ENCODE results near the gene KLHL35. TPM values are rescaled to one million over a fixed set of nuclear protein-coding genes. Genes with fewer than 3 reads are reported as not detected.

KLHL35 gene
- total and polyA plus RNA-seq, 12 donors: 0.25 to 3.5 (median 0.93) TPM

DNA sequence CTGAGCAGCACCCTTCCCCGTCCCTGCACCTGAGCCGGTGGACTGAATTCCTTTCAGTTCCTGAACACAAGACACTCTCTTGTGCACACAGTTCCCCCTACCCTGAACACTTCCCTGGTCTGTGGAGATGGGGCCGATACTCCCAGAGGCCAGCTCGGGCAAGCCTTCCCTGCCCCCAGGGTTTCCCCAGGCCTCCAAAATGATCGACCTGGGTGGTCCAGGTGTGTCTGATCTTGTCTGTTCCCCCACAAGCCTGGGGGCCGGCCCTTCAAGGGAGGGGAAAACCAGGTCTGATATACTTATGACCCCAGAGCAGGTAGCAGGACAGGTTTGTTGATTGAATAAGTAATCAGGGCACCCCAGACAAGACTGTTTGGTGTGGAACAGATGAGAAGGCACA, 40.7 kb upstream of the KLHL35 start:
- Histone ChIP-seq H3K4me3 (no peak overlapping the region), H3K36me3 (replicated peaks in 1 of 2) (no peaks in the 10 kb centered on the region), H3K4me1 (replicated peaks in 1 of 2) (peaks cover 7 to 40% of the 10 kb centered on the region in 2 donors), H3K9me3 (replicated peaks in 1 of 3) (no peaks in the 10 kb centered on the region), H3K27ac (peak overlapping the region in 2 of 5 donors; percentile 15 to 40), H3K27me3 (no peaks in the 10 kb centered on the region)
- WGBS, 4 donors: 84 to 94% (median 85%) methylated on average over 5 to 6 of the region's 6 CpGs
- intact Hi-C loops (cut with DNase I): no loop called here
- no peak for TF ChIP-seq POLR2A (IDR thresholded peaks at IDR 0.05)
- TF ChIP-seq, protein P1, sequence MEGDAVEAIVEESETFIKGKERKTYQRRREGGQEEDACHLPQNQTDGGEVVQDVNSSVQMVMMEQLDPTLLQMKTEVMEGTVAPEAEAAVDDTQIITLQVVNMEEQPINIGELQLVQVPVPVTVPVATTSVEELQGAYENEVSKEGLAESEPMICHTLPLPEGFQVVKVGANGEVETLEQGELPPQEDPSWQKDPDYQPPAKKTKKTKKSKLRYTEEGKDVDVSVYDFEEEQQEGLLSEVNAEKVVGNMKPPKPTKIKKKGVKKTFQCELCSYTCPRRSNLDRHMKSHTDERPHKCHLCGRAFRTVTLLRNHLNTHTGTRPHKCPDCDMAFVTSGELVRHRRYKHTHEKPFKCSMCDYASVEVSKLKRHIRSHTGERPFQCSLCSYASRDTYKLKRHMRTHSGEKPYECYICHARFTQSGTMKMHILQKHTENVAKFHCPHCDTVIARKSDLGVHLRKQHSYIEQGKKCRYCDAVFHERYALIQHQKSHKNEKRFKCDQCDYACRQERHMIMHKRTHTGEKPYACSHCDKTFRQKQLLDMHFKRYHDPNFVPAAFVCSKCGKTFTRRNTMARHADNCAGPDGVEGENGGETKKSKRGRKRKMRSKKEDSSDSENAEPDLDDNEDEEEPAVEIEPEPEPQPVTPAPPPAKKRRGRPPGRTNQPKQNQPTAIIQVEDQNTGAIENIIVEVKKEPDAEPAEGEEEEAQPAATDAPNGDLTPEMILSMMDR (IDR thresholded peaks at IDR 0.05): no peak
- DNase-seq: no peak

DNA sequence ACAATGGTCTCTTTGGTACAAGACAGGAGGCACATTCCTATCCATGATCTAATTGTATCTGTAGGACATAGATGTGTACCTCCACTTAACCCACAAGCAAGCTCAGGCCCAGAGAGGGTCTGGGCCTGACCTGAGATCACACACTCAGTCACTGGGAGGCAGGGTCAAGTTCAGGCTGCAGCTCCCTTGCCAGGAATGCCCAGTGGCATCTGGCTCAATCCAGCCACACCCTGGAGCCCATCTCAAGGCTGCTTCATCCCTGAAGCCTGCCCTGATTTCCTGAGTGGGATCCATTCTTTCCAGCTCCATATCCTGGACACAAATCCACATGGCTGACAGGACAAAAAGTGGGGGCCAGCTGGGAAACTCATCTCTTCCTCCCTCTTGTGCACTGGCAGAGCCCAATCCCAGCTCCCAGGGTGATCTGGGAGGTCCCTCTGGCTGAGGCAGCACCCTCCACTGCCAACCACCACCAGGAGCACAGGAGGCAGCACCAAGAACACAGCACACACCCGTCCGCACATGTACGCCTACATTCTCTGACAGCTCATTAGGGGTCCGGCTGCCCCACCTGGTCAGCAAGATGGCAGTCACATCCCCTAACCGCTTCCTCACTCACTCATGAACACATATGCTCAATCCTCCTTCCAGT, 39.2 kb upstream of the KLHL35 start:
- WGBS, 4 donors: 90 to 98% (median 93%) methylated on average over 5 of the region's 5 CpGs

DNA sequence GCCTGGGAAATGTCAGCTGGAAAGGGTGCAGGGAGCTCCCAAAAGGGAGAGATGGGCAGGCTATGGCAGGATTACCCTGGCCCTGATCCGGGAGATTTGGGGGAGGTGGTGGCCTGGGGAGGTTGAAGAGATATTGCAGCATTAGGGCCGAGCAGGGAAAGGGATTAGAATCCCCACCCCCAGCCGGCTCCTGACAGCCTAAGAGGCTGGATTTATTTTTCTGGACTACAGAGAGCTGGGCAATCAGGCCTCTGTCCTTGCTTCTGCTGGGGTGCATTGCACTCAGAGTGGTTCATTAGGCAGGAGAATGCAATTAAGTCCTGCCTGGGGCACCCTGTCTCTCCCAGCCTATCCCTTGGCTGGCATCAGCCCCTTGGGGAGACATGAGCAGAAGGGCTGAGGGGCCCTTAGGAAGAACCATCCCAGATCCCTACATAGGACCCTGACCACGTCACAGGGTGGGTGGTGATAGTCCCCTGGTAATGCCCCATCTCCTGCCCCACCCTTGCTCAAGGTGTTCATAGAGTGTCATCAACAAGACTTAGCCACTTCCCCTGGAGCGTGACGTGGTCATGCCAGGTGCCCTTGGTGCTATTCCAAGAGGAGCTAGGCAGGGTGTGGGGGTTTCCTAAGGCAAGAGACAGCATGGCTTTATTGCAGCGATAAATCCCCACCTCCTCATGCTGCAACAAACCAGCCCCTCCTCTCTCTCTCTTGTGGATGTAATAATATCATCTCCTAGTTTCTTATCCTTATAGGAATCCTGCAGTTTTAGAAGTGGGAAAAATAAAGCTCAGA, 38.4 kb upstream of the KLHL35 start:
- intact Hi-C loops (cut with DNase I): no loop called here
- H3K36me3 ChIP-seq (replicated peaks in 1 of 2): no peaks in the 10 kb centered on the region
- peak in 1 of 7 donors; percentile 83 for DNase-seq
- no peaks in the 10 kb centered on the region for H3K27me3 ChIP-seq
- no peak overlapping the region for H3K4me3 ChIP-seq
- H3K27ac ChIP-seq: peak overlapping the region in 1 of 5 donors; percentile 38
- no peaks in the 10 kb centered on the region for H3K9me3 ChIP-seq (replicated peaks in 1 of 3)
- peaks cover 7 to 54% of the 10 kb centered on the region in 2 donors for H3K4me1 ChIP-seq (replicated peaks in 1 of 2)
- TF ChIP-seq, protein P1 (IDR thresholded peaks at IDR 0.05): no peak
- 80 to 91% (median 87%) methylated on average over 4 to 7 of the region's 7 CpGs for WGBS, 4 donors

More for the DNA sequence above, 39.2 kb upstream of the KLHL35 start:
- Histone ChIP-seq H3K4me3 (no peak overlapping the region), H3K27ac (no peak overlapping the region), H3K27me3 (no peaks in the 10 kb centered on the region), H3K36me3 (replicated peaks in 1 of 2) (no peaks in the 10 kb centered on the region), H3K9me3 (replicated peaks in 1 of 3) (no peaks in the 10 kb centered on the region), H3K4me1 (replicated peaks in 1 of 2) (peaks cover 7 to 54% of the 10 kb centered on the region in 2 donors)
- no peak for DNase-seq
- intact Hi-C loops (cut with DNase I): no loop called here
- TF ChIP-seq, protein P1 (IDR thresholded peaks at IDR 0.05): no peak
- no peak for TF ChIP-seq POLR2A (IDR thresholded peaks at IDR 0.05)

DNA sequence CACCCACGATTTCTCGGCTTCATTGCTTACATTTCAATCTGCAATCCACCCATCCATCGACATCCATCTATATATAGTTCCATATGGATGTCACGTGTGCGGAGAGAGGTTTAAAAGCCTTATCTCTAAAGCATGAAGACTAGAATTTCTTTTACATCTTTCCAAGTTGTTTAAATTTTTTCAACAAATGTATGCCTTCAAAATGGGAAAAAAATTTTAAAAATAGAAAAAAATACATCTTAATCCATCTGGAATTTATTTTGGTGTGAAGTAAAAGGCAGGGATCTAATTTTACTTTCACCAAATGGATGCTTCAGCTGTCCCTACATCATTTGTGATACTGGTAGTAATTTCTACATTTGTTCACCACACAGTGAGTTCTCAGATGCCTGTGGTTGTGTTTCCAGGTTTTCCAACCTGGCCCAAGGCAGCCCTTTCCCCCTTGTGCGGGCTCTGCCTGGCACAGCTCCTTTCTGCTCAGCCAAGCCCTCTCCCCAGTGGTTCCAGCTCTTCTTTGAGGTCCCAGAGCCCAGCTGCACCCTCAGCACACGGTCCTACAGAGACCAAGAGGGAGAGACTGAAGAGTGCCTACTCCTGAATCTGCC, 37.6 kb upstream of the KLHL35 start:
- Histone ChIP-seq H3K27ac (peak overlapping the region in 1 of 5 donors; percentile 38), H3K4me3 (no peak overlapping the region), H3K4me1 (replicated peaks in 1 of 2) (peaks cover 7 to 46% of the 10 kb centered on the region in 2 donors), H3K36me3 (replicated peaks in 1 of 2) (no peaks in the 10 kb centered on the region), H3K27me3 (no peaks in the 10 kb centered on the region), H3K9me3 (replicated peaks in 1 of 3) (no peaks in the 10 kb centered on the region)
- WGBS, 4 donors: 86 to 93% (median 92%) methylated on average over 7 of the region's 7 CpGs
- intact Hi-C loops (cut with DNase I): no loop called here
- TF ChIP-seq, protein P1 (IDR thresholded peaks at IDR 0.05): no peak
- TF ChIP-seq POLR2A (IDR thresholded peaks at IDR 0.05): no peak
- DNase-seq: no peak
